Mammary epithelial cell (primary cell): ENCODE results near the gene MMP17.

Experiments used
- CTCF ChIP-seq, 2 donors: IDR thresholded peaks in 1 of 2; conservative IDR thresholded peaks in 1 of 2; 2 replicates each; pipeline ENCODE4 v1.5.1; 2011 to 2012; ENCODE audit warnings: inconsistent platforms in 2 of 2, low read length in 2 of 2, mild to moderate bottlenecking in 2 of 2, control low read depth in 1 of 2, low read depth in 1 of 2; ENCODE audit not compliant: insufficient read depth in 1 of 2; ENCODE audit errors: extremely low read depth in 1 of 2
- EZH2 ChIP-seq: IDR thresholded peaks from 2 replicates; pipeline ENCODE4 v1.6.1; 2012; ENCODE audit warnings: low read length, inconsistent platforms, borderline replicate concordance

- TF ChIP-seq CTCF (conservative IDR thresholded peaks at IDR 0.05 in 1 of 2, IDR thresholded peaks at IDR 0.05 in 1 of 2; ENCODE audit: extremely low read depth in 1 of 2, insufficient read depth in 1 of 2, low read depth in 1 of 2, low read length in 2 of 2) = no peak
- TF ChIP-seq EZH2 = no peak
Measured at GRCh38 chr12:131894981-131895639, 66.9 kb downstream of the MMP17 start.
